ENCODE data around the gene CDH23.

- TF ChIP-seq TSHZ2 (CRISPR knock-in tag; IDR thresholded peaks at IDR 0.05) (no peak), BACH2 (CRISPR knock-in tag; IDR thresholded peaks at IDR 0.05; ENCODE audit: borderline replicate concordance) (no peak), PPARA (CRISPR knock-in tag; IDR thresholded peaks at IDR 0.05; ENCODE audit: borderline replicate concordance) (no peak), GLIS3 (CRISPR knock-in tag; IDR thresholded peaks at IDR 0.05) (no peak), ZNF565 (CRISPR knock-in tag; conservative IDR thresholded peaks at IDR 0.05; ENCODE audit: low read depth) (no peak), ZFP3 (CRISPR knock-in tag; IDR thresholded peaks at IDR 0.05) (no peak), RARB (CRISPR knock-in tag; IDR thresholded peaks at IDR 0.05) (no peak), POU6F1 (CRISPR knock-in tag; IDR thresholded peaks at IDR 0.05; ENCODE audit: borderline replicate concordance, low read depth) (no peak), SNAI2 (CRISPR knock-in tag; IDR thresholded peaks at IDR 0.05) (no peak), PATZ1 (CRISPR knock-in tag; IDR thresholded peaks at IDR 0.05; ENCODE audit: borderline replicate concordance) (no peak), ZFP30 (CRISPR knock-in tag; IDR thresholded peaks at IDR 0.05) (no peak), CSRNP3 (CRISPR knock-in tag; IDR thresholded peaks at IDR 0.05) (no peak), ARNTL (CRISPR knock-in tag; IDR thresholded peaks at IDR 0.05; ENCODE audit: borderline replicate concordance, low read depth) (no peak), ISL1 (CRISPR knock-in tag; IDR thresholded peaks at IDR 0.05) (no peak)
Observed at GRCh38 chr10:71725998-71726579, 329.4 kb downstream of the CDH23 start.
